Heart left ventricle (tissue), 16 donors: Measurements from ENCODE around the gene NID2. TPM values are rescaled to one million over a fixed set of nuclear protein-coding genes. Genes with fewer than 3 reads are reported as not detected.

ENCODE experiments used
- ATAC-seq, 4 donors: fragments of 200-7000 bp; cut with Tn5 transposase; one replicate each; pipeline ENCODE4 v1.9.1; 2020 to 2022; ENCODE audit warnings: moderate library complexity in 4 of 4, mild to moderate bottlenecking in 3 of 4, moderate number of reproducible peaks in 1 of 4
- DNase-seq, 5 donors: peaks; one replicate each; pipeline ENCODE4 v3.0.0-alpha.2; 2020
- H3K27ac ChIP-seq, 12 donors: fragments of 200-600 bp; sonication (generic) in 4 of 12; one replicate each; pipeline versions ENCODE4 v1.5.0 to v1.8.0; 2016 to 2022; ENCODE audit warnings: mild to moderate bottlenecking in 2 of 12
- H3K27me3 ChIP-seq, 9 donors: fragments of 200-600 bp; sonication (generic) in 2 of 9; one replicate each; pipeline versions ENCODE4 v1.5.1 to v1.8.0; 2016 to 2022; ENCODE audit warnings: mild to moderate bottlenecking in 3 of 9
- H3K36me3 ChIP-seq, 9 donors: fragments of 200-600 bp; sonication (generic) in 2 of 9; one replicate each; pipeline versions ENCODE4 v1.5.0 to v1.8.0; 2018 to 2022; ENCODE audit warnings: mild to moderate bottlenecking in 2 of 9
- H3K4me1 ChIP-seq, 12 donors: fragments of 200-600 bp; sonication (generic) in 4 of 12; one replicate each; pipeline versions ENCODE4 v1.5.0 to v1.8.0; 2016 to 2022; ENCODE audit warnings: mild to moderate bottlenecking in 3 of 12
- H3K4me3 ChIP-seq, 12 donors: fragments of 200-600 bp; sonication (generic) in 4 of 12; one replicate each; pipeline versions ENCODE4 v1.5.0 to v1.8.0; 2017 to 2022; ENCODE audit warnings: mild to moderate bottlenecking in 9 of 12, moderate library complexity in 4 of 12
- H3K9me3 ChIP-seq, 12 donors: fragments of 200-600 bp; sonication (generic) in 4 of 12; one replicate each; pipeline versions ENCODE4 v1.5.0 to v1.8.0; 2016 to 2022; ENCODE audit warnings: mild to moderate bottlenecking in 1 of 12
- POLR2A ChIP-seq, 2 donors: fragments of 450-650 bp; IDR thresholded peaks; one replicate each; pipeline ENCODE4 v1.6.1; 2017; ENCODE audit warnings: antibody characterized with exemption in 2 of 2, mild to moderate bottlenecking in 2 of 2, moderate library complexity in 2 of 2
- WGBS, 4 donors: extraction: QIAGEN DNeasy Blood & Tissue Kit in 2 of 4; methylation state at CpG; one replicate each; pipeline versions ENCODE4 v1.1.5 to v1.1.7; 2013 to 2018; 5-methylcytosine and 5-hydroxymethylcytosine counted together
- intact Hi-C, 10 donors: fragments of 100-400 bp; cut with DNase I; formaldehyde crosslinking; loops; one replicate each; pipeline versions ENCODE4 v1.11.1 to v1.14.2; 2022
- polyA plus RNA-seq, 2 donors: library from polyadenylated mRNA; stranded (reverse); fragments of 200-250 nt; gene quantifications; one replicate each; pipeline ENCODE4 v1.2.3, GENCODE V29; 2013
- total RNA-seq, 9 donors: library from RNA; depleted of rRNA in 2 of 9; stranded (reverse); fragments of >200 nt in 2 of 9; fragmentation: NEBNext Ultra II Directional in 3 of 9; extraction: Animal tissue kit (Norgen Biotek cat#: 25700) in 3 of 9; gene quantifications; one replicate each; pipeline versions ENCODE4 v1.1.0 to v1.2.4, GENCODE V29; 2016 to 2023
- TF ChIP-seq, protein P1 (sequence below), 12 donors: fragments of 200-600 bp; sonication (generic) in 4 of 12; IDR thresholded peaks; one replicate each; pipeline versions ENCODE4 v1.5.0 to v1.8.0; 2018 to 2022; ENCODE audit warnings: antibody characterized with exemption in 12 of 12, mild to moderate bottlenecking in 5 of 12
- donor health status: ischemic (EF 13 %, LVEDD 7.1; RV severe dilation, severe dysfunction).
- donor health status: healthy with polysubstance abuse.
- donor health status: DM: no; HTN: yes; CAD: no.
- donor health status: DM: no; HTN: no; CAD: no.
- donor health status: ischemic (EF 25% LVEDD 6.9; RV normal size, moderate dysfunction).
- donor health status: ischemic (EF 25% LVEDD 5.7; RV mildly dilated, moderate dysfunction).
- donor health status: healthy.
- donor health status: DM: yes; HTN: yes; CAD: no.
- donor health status: ischemic (EF 35%, LVEDD 5.7; RV mildly dilated, moderate dysfunction).
- donor health status: nonischemic (EF 11% LVEDD 7.7; RV severe dilation, severe dysfunction).
- donor health status: DM: yes; HTN: yes; CAD: no.
- donor health status: PGD.
- donor health status: ischemic (EF 29% LVEDD 5.4; RV normal size, mild dysfunction).
- donor health status: nonischemic (EF 23%, LVEDD 6.1; RV moderate dilation, normal function).

The NID2 gene
- total and polyA plus RNA-seq, 11 donors = 17.3 to 77.4 (median 40.6) TPM

GRCh38 chr14:52042371-52043289 lies 26.2 kb downstream of the NID2 start:
- intact Hi-C loops = loop anchor here in 1 of 10 donors (2.0 kb wide), 1 partner anchor 26 kb away; the partner anchor contains the start of gene NID2
- H3K36me3 ChIP-seq = peaks cover 2 to 54% (median 46%) of the 10 kb centered on the region in 9 donors
- DNase-seq (no peak), ATAC-seq (no peak)
- no peak overlapping the region for H3K4me3 ChIP-seq
- WGBS, 4 donors = 16 to 52% (median 36%) methylated on average over 8 of the region's 8 CpGs
- TF ChIP-seq POLR2A (IDR thresholded peaks at IDR 0.05) = no peak
- TF ChIP-seq, protein P1, sequence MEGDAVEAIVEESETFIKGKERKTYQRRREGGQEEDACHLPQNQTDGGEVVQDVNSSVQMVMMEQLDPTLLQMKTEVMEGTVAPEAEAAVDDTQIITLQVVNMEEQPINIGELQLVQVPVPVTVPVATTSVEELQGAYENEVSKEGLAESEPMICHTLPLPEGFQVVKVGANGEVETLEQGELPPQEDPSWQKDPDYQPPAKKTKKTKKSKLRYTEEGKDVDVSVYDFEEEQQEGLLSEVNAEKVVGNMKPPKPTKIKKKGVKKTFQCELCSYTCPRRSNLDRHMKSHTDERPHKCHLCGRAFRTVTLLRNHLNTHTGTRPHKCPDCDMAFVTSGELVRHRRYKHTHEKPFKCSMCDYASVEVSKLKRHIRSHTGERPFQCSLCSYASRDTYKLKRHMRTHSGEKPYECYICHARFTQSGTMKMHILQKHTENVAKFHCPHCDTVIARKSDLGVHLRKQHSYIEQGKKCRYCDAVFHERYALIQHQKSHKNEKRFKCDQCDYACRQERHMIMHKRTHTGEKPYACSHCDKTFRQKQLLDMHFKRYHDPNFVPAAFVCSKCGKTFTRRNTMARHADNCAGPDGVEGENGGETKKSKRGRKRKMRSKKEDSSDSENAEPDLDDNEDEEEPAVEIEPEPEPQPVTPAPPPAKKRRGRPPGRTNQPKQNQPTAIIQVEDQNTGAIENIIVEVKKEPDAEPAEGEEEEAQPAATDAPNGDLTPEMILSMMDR (IDR thresholded peaks at IDR 0.05) = no peak
- H3K27ac ChIP-seq = peak overlapping the region in 4 of 12 donors; percentile 3 to 32 (median 11)
- H3K9me3 ChIP-seq = no peaks in the 10 kb centered on the region
- H3K27me3 ChIP-seq = no peaks in the 10 kb centered on the region
- H3K4me1 ChIP-seq = peaks cover 0 to 53% (median 45%) of the 10 kb centered on the region in 12 donors

DNA sequence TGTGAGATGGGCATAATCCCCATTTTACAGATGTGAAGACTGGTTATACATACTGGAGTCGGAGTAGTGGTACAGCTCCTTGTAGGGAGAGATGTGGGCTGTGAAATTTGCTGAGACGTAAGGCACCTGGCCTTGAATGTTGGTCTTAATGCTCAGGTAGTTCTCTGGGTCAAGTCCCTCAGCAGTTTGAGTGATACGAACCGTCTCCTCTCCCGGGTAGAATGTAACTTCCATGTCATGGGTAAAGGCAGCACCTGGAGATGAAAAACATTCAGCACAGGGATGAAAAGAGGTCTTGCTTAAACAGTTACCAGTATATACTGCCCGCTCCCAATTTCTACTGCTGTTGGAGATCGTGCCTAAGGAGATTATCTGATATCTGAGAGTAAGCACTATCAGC lies 28.3 kb downstream of the NID2 start:
- 93 to 97% (median 94%) methylated on average over 7 of the region's 7 CpGs for WGBS, 4 donors
- Histone ChIP-seq H3K27ac (no peak overlapping the region), H3K4me1 (peaks cover 0 to 33% (median 26%) of the 10 kb centered on the region in 12 donors), H3K4me3 (no peak overlapping the region), H3K27me3 (no peaks in the 10 kb centered on the region), H3K36me3 (peaks cover 2 to 74% (median 61%) of the 10 kb centered on the region in 9 donors), H3K9me3 (no peaks in the 10 kb centered on the region)
- TF ChIP-seq, protein P1 (IDR thresholded peaks at IDR 0.05) = no peak
- no peak for TF ChIP-seq POLR2A (IDR thresholded peaks at IDR 0.05)
- ATAC-seq (no peak), DNase-seq (no peak)
- intact Hi-C loops = no loop called here

- no peak overlapping the region for H3K4me3 ChIP-seq
- no peaks in the 10 kb centered on the region for H3K9me3 ChIP-seq
- intact Hi-C loops = no loop called here
- WGBS, 4 donors = 90 to 95% (median 92%) methylated on average over 7 of the region's 7 CpGs
- no peaks in the 10 kb centered on the region for H3K27me3 ChIP-seq
- no peak for DNase-seq
- ATAC-seq = no peak
- no peak for TF ChIP-seq POLR2A (IDR thresholded peaks at IDR 0.05)
- TF ChIP-seq, protein P1 (IDR thresholded peaks at IDR 0.05) = no peak
- H3K4me1 ChIP-seq = peaks cover 0 to 21% (median 16%) of the 10 kb centered on the region in 12 donors
- H3K36me3 ChIP-seq = peaks cover 2 to 88% (median 67%) of the 10 kb centered on the region in 9 donors
- H3K27ac ChIP-seq = no peak overlapping the region
Measured at GRCh38 chr14:52039124-52039815, 29.6 kb downstream of the NID2 start.
